ENCODE results near the gene ZNF518A.

Gene ZNF518A

DNA sequence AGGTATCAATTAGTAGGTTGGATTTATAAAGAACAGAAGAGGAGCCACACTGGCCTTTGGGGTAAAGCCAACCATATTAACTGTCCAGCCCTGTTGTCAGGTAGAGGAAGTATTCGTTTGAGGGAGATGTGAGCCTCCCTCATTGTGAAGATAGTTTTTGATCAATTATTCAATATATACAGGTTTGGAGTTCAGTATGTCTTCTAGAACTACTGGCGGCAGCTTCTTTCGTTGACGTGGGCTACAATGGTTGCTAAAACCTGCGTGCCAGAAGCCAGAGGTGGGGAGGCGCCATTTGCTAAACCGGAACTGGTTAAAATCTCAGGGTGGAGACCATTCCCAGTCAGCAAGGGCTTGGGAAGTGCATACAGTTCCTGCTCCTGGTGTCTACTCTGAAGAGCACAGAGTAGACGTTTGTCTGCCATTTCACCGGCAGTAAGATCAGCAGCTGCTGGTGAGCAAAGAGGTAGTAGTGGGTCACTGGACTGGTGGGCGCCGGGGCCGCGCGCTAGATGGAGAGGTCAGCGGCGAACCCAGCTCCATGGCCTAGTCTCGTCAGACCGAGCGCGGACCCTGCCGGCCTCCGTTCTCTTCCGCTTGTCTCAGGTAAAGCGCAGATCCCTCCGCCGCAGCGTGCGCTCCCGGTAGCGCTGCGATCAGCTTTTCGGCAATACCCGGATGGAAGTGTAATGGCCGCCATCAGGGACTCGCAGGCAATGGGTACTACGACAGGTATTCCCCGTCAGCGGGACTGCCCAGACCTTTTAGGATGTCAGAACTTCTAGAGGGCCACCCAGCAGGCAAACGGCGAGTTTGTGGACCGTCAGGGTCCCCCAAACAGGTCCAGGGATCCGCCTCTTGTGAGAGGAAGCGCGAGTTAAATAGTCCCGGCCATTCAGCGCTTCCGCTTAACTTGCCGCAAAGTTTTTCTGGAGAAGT, at the start of gene ZNF518A:
Gene ZNF518A (plus strand): TSS at position 911 of the 939 bp plus-strand sequence. CDS start 26,026 bp downstream, outside the sequence.
- H3K4me3 ChIP-seq (ENCODE audit: low read depth in 1 of 2, low read length in 2 of 2) = peak within 1 kb of the TSS; percentile 89 to 95
- peaks cover 3 to 18% of the 10 kb centered on the region in 2 donors for H3K36me3 ChIP-seq (ENCODE audit: control insufficient read depth in 1 of 2, insufficient read depth in 2 of 2, low read length in 2 of 2)
- peaks cover 5 to 10% of the 10 kb centered on the region in 2 donors for H3K27me3 ChIP-seq (ENCODE audit: control insufficient read depth in 1 of 2, insufficient read depth in 2 of 2, low read length in 2 of 2)
- H3K27ac ChIP-seq (ENCODE audit: low read depth, low read length) = peak within 1 kb of the TSS; percentile 97
- peaks cover 10 to 13% of the 10 kb centered on the region in 2 donors for H3K4me1 ChIP-seq (ENCODE audit: control insufficient read depth in 1 of 2, insufficient read depth in 2 of 2, low read length in 2 of 2)
- no peaks in the 10 kb centered on the region for H3K9me3 ChIP-seq (ENCODE audit: control insufficient read depth in 1 of 2, low read length in 2 of 2)
- H3K9ac ChIP-seq (ENCODE audit: low read depth in 1 of 2, low read length in 2 of 2) = peak within 1 kb of the TSS; percentile 93 to 94

DNA sequence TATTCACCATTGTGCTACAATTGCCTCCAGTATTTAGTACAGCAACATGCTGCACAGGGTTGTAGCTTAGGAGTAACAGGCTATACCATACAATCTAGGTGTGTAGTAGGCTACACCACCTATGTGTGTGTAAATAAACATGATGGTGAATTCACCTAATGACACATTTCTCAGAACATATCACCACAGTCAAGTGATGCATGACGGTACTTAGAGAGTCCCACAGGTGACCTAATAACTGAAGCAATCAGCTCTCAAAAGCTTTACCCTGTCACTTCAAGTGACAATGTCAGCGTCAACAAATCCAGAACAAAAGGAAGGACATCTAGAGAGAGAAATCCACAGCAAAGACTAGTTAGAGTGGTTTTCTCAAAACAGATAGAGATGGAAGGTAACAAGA, 47.9 kb upstream of the ZNF518A start:
- H3K27me3 ChIP-seq (ENCODE audit: control insufficient read depth in 1 of 2, insufficient read depth in 2 of 2, low read length in 2 of 2) = no peaks in the 10 kb centered on the region
- no peaks in the 10 kb centered on the region for H3K9me3 ChIP-seq (ENCODE audit: control insufficient read depth in 1 of 2, low read length in 2 of 2)
- no peaks in the 10 kb centered on the region for H3K36me3 ChIP-seq (ENCODE audit: control insufficient read depth in 1 of 2, insufficient read depth in 2 of 2, low read length in 2 of 2)
- H3K4me3 ChIP-seq (ENCODE audit: low read depth in 1 of 2, low read length in 2 of 2) = no peak overlapping the region
- no peak overlapping the region for H3K27ac ChIP-seq (ENCODE audit: low read depth, low read length)
- H3K4me1 ChIP-seq (ENCODE audit: control insufficient read depth in 1 of 2, insufficient read depth in 2 of 2, low read length in 2 of 2) = peaks cover 0 to 8% of the 10 kb centered on the region in 2 donors
- H3K9ac ChIP-seq (ENCODE audit: low read depth in 1 of 2, low read length in 2 of 2) = no peak overlapping the region

GRCh38 chr10:96082748-96083147, 47.3 kb upstream of the ZNF518A start:
- Histone ChIP-seq H3K4me1 (ENCODE audit: control insufficient read depth in 1 of 2, insufficient read depth in 2 of 2, low read length in 2 of 2) (peaks cover 0 to 8% of the 10 kb centered on the region in 2 donors), H3K27me3 (ENCODE audit: control insufficient read depth in 1 of 2, insufficient read depth in 2 of 2, low read length in 2 of 2) (no peaks in the 10 kb centered on the region), H3K27ac (ENCODE audit: low read depth, low read length) (no peak overlapping the region), H3K9ac (ENCODE audit: low read depth in 1 of 2, low read length in 2 of 2) (no peak overlapping the region), H3K9me3 (ENCODE audit: control insufficient read depth in 1 of 2, low read length in 2 of 2) (no peaks in the 10 kb centered on the region), H3K36me3 (ENCODE audit: control insufficient read depth in 1 of 2, insufficient read depth in 2 of 2, low read length in 2 of 2) (no peaks in the 10 kb centered on the region), H3K4me3 (ENCODE audit: low read depth in 1 of 2, low read length in 2 of 2) (no peak overlapping the region)

- Histone ChIP-seq H3K4me1 (ENCODE audit: control insufficient read depth in 1 of 2, insufficient read depth in 2 of 2, low read length in 2 of 2) (peaks cover 3 to 9% of the 10 kb centered on the region in 2 donors), H3K27me3 (ENCODE audit: control insufficient read depth in 1 of 2, insufficient read depth in 2 of 2, low read length in 2 of 2) (peaks cover 11 to 18% of the 10 kb centered on the region in 2 donors), H3K4me3 (ENCODE audit: low read depth in 1 of 2, low read length in 2 of 2) (peak overlapping the region; percentile 89 to 94), H3K36me3 (ENCODE audit: control insufficient read depth in 1 of 2, insufficient read depth in 2 of 2, low read length in 2 of 2) (no peaks in the 10 kb centered on the region), H3K27ac (ENCODE audit: low read depth, low read length) (no peak overlapping the region), H3K9ac (ENCODE audit: low read depth in 1 of 2, low read length in 2 of 2) (peak overlapping the region in 1 of 2 donors; percentile 88), H3K9me3 (ENCODE audit: control insufficient read depth in 1 of 2, low read length in 2 of 2) (peaks cover 3 to 4% of the 10 kb centered on the region in 2 donors)
These were observed 41.0 kb upstream of the ZNF518A start for GRCh38 chr10:96089116-96089515.

GRCh38 chr10:96089670-96090462, 40.2 kb upstream of the ZNF518A start:
- no peaks in the 10 kb centered on the region for H3K36me3 ChIP-seq (ENCODE audit: control insufficient read depth in 1 of 2, insufficient read depth in 2 of 2, low read length in 2 of 2)
- peak overlapping the region; percentile 89 to 94 for H3K4me3 ChIP-seq (ENCODE audit: low read depth in 1 of 2, low read length in 2 of 2)
- H3K9me3 ChIP-seq (ENCODE audit: control insufficient read depth in 1 of 2, low read length in 2 of 2) = peaks cover 3 to 4% of the 10 kb centered on the region in 2 donors
- peak overlapping the region; percentile 90 for H3K27ac ChIP-seq (ENCODE audit: low read depth, low read length)
- H3K27me3 ChIP-seq (ENCODE audit: control insufficient read depth in 1 of 2, insufficient read depth in 2 of 2, low read length in 2 of 2) = peaks cover 11 to 20% of the 10 kb centered on the region in 2 donors
- peak overlapping the region; percentile 88 to 92 for H3K9ac ChIP-seq (ENCODE audit: low read depth in 1 of 2, low read length in 2 of 2)
- peaks cover 3 to 9% of the 10 kb centered on the region in 2 donors for H3K4me1 ChIP-seq (ENCODE audit: control insufficient read depth in 1 of 2, insufficient read depth in 2 of 2, low read length in 2 of 2)

DNA sequence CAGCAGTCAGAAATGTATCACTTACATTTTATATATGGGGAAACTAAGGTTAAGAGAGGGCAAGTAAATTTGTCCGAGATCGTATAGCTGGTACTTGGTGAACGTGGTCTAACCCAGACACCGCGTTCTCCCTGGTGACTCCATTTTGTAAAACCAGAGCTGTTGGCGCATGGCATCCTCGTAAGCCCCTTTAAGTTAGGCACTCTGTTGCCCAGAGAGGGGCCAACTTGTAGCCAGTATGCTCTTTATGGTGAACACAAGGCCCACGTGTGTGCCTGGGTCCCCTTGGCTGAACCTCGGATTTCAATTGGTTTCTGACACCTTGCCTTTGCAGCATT, 39.7 kb upstream of the ZNF518A start:
- Histone ChIP-seq H3K27me3 (ENCODE audit: control insufficient read depth in 1 of 2, insufficient read depth in 2 of 2, low read length in 2 of 2) (peaks cover 11 to 20% of the 10 kb centered on the region in 2 donors), H3K36me3 (ENCODE audit: control insufficient read depth in 1 of 2, insufficient read depth in 2 of 2, low read length in 2 of 2) (no peaks in the 10 kb centered on the region), H3K4me1 (ENCODE audit: control insufficient read depth in 1 of 2, insufficient read depth in 2 of 2, low read length in 2 of 2) (peaks cover 3 to 9% of the 10 kb centered on the region in 2 donors), H3K4me3 (ENCODE audit: low read depth in 1 of 2, low read length in 2 of 2) (peak overlapping the region; percentile 89 to 94), H3K27ac (ENCODE audit: low read depth, low read length) (peak overlapping the region; percentile 65), H3K9me3 (ENCODE audit: control insufficient read depth in 1 of 2, low read length in 2 of 2) (peaks cover 3 to 4% of the 10 kb centered on the region in 2 donors), H3K9ac (ENCODE audit: low read depth in 1 of 2, low read length in 2 of 2) (peak overlapping the region in 1 of 2 donors; percentile 88)

- H3K27ac ChIP-seq (ENCODE audit: low read depth, low read length) = no peak overlapping the region
- H3K9ac ChIP-seq (ENCODE audit: low read depth in 1 of 2, low read length in 2 of 2) = no peak overlapping the region
- no peak overlapping the region for H3K4me3 ChIP-seq (ENCODE audit: low read depth in 1 of 2, low read length in 2 of 2)
- peaks cover 3 to 4% of the 10 kb centered on the region in 2 donors for H3K9me3 ChIP-seq (ENCODE audit: control insufficient read depth in 1 of 2, low read length in 2 of 2)
- peaks cover 28 to 29% of the 10 kb centered on the region in 2 donors for H3K27me3 ChIP-seq (ENCODE audit: control insufficient read depth in 1 of 2, insufficient read depth in 2 of 2, low read length in 2 of 2)
- H3K36me3 ChIP-seq (ENCODE audit: control insufficient read depth in 1 of 2, insufficient read depth in 2 of 2, low read length in 2 of 2) = no peaks in the 10 kb centered on the region
- H3K4me1 ChIP-seq (ENCODE audit: control insufficient read depth in 1 of 2, insufficient read depth in 2 of 2, low read length in 2 of 2) = peaks cover 3 to 9% of the 10 kb centered on the region in 2 donors
These were observed 36.9 kb upstream of the ZNF518A start for GRCh38 chr10:96092999-96093767.

DNA sequence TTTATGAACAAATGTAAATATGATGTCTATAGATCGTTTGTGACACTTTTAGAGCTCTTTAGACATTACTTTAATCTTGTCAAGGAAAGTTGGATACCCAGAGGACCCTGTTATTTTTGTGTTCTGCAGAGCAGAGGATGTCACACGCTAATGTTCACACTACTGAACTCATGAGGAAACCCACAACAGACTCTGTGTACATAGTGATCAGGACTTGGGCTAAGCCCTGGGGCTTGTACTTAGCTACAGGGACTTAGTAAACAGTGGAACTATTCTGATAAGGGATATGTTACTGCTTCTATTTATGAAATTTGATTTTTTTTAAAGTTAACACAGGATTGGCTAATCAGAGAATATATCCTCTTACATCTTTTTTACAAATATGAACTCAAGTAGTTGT, 36.1 kb upstream of the ZNF518A start:
- H3K4me3 ChIP-seq (ENCODE audit: low read depth in 1 of 2, low read length in 2 of 2) = no peak overlapping the region
- H3K36me3 ChIP-seq (ENCODE audit: control insufficient read depth in 1 of 2, insufficient read depth in 2 of 2, low read length in 2 of 2) = no peaks in the 10 kb centered on the region
- H3K9me3 ChIP-seq (ENCODE audit: control insufficient read depth in 1 of 2, low read length in 2 of 2) = peaks cover 3 to 4% of the 10 kb centered on the region in 2 donors
- H3K27me3 ChIP-seq (ENCODE audit: control insufficient read depth in 1 of 2, insufficient read depth in 2 of 2, low read length in 2 of 2) = peaks cover 28 to 29% of the 10 kb centered on the region in 2 donors
- H3K27ac ChIP-seq (ENCODE audit: low read depth, low read length) = no peak overlapping the region
- peaks cover 3 to 5% of the 10 kb centered on the region in 2 donors for H3K4me1 ChIP-seq (ENCODE audit: control insufficient read depth in 1 of 2, insufficient read depth in 2 of 2, low read length in 2 of 2)
- no peak overlapping the region for H3K9ac ChIP-seq (ENCODE audit: low read depth in 1 of 2, low read length in 2 of 2)

GRCh38 chr10:96096958-96097357, 33.1 kb upstream of the ZNF518A start:
- Histone ChIP-seq H3K9me3 (ENCODE audit: control insufficient read depth in 1 of 2, low read length in 2 of 2) (peaks cover 0 to 3% of the 10 kb centered on the region in 2 donors), H3K27ac (ENCODE audit: low read depth, low read length) (no peak overlapping the region), H3K4me3 (ENCODE audit: low read depth in 1 of 2, low read length in 2 of 2) (no peak overlapping the region), H3K36me3 (ENCODE audit: control insufficient read depth in 1 of 2, insufficient read depth in 2 of 2, low read length in 2 of 2) (no peaks in the 10 kb centered on the region), H3K9ac (ENCODE audit: low read depth in 1 of 2, low read length in 2 of 2) (no peak overlapping the region), H3K4me1 (ENCODE audit: control insufficient read depth in 1 of 2, insufficient read depth in 2 of 2, low read length in 2 of 2) (no peaks in the 10 kb centered on the region), H3K27me3 (ENCODE audit: control insufficient read depth in 1 of 2, insufficient read depth in 2 of 2, low read length in 2 of 2) (peaks cover 30% of the 10 kb centered on the region in 2 donors)
